Measurements from ENCODE around the gene SEMA5B.

SEMA5B gene

DNA sequence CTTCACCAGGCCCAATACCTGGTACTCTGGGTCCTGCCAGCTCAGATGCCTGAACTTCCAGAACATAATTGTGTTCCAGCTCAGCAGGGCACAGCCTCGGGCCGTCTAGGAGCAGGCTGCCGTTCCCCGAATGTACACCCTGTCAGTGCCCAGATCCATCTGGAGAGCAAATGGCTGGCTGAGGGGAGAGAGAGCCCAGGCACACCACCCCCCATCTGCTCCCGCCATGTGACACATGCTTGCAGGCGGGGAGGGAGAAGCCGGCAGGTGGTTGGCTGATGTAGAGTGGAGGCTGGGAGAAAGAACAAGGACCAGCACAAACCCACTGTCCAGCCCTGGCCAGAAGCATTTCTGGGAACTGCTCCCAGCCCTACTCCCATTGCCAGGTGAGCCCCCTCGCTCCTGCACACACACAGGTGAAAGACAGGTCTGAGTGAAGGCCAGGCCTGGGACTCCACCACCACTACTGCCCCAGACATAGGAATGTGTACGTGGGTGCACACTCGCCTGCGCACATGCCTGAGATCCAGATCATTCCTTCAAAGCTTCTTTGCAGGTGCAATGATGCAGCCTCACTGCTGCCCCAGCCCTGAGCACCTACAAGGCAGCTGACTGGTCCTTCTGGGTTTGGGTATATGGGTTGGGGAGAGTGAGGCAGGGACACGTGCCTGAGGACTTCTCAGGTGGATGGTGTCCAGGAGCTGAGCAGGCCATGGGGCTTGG lies 53.5 kb downstream of the SEMA5B start:
- DNase-seq (ENCODE audit: low spot score), result no peak

DNA sequence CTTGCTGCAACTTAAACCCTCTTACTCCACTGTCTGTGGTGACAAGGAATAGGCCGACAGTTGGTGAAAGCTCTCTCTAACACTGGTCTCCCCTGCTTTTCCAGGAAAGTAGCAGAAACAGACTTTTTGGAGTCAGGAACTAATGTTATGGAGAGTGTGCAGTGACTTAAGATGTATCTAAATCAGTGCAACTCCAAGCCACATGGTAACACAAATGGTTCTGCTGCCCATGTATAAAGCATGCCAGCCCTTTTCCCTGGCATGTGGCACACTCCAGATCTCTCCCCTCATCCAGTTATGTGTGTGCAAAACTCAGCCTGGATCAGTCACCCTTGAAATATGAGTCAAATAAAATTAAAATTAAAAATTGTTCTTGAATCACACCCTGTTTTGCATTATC lies 55.4 kb downstream of the SEMA5B start:
- no peak for DNase-seq (ENCODE audit: low spot score)

DNA sequence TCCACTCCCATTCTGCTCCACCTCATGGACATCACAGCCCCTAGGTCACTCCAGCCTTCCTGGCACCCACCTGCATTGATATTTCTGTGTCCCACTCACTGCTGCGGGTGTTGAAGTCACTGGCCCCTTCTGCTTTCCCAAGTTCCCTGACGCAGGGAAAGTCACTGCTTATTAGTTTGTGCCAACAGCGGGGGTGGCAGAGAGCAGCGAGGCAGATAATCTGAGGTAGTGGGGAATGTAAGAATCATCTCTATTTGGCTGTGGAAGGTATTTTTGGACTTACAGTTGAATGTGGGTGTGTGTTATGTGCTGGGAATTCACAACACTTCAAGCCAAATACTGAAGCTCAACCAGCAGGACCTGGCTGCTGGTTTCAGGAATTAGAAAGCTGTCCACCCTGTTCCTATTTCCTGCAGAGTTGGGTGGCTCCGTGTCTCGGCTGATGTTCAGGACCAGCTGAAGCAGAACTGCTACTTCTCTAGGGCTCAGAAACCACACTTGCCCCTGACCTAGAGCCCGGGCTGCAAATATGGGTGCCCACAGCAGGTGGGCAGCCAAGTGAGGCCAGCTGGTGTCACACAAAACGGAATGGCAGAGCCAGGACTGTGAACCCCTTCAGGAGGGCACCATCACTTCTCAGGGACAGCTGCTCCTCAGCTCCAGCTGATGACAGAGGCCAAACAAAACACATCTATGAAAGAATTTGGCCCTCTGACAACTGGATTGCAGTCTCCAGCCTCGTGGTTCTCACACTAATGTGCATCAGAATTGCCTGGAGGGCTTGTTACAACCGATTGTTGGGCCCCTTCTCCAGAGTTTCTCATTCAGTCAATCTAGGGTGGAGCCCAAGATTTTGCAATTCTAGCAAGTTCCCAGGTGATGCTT lies 57.7 kb downstream of the SEMA5B start:
- DNase-seq (ENCODE audit: low spot score), result no peak

DNA sequence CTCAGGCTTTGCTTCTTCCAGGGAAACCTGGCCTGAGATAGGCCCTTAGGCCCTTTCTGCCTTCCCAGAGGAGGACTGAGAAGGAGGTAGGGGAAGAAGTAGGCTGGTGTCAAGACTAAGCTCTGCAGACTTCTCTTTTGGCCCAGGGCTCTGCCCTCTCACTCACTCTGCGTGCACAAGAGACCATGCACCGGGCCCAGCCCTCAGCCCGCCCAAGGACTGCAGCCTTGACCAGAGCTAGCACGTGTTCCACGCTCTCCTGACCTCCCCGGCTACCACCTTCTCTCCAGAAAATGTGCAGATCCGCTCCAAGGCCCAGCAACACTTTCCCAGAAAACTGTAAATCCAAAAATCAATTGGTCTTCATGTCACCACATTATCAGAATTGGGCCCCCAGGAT lies 59.8 kb downstream of the SEMA5B start:
- DNase-seq (ENCODE audit: low spot score), result no peak

DNA sequence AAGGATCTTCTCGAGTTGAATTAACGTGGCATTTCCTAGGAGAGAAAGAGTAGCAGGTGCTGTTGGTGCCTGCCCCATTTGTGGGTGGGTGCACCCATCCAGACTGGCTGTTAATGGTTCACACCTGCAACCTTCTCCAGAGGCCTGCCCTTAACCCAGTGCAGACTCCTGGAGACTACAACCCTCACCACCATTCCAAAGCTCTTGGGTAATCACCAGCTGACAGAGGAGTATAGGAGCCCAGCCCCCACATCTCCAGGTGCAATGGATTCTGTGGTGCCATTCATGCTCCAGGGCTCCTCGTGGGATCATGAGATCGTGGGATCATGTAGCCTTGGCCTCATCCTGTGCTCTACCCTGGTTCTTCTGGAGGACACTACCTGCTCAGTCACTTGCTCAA lies 60.2 kb downstream of the SEMA5B start:
- no peak for DNase-seq (ENCODE audit: low spot score)

DNA sequence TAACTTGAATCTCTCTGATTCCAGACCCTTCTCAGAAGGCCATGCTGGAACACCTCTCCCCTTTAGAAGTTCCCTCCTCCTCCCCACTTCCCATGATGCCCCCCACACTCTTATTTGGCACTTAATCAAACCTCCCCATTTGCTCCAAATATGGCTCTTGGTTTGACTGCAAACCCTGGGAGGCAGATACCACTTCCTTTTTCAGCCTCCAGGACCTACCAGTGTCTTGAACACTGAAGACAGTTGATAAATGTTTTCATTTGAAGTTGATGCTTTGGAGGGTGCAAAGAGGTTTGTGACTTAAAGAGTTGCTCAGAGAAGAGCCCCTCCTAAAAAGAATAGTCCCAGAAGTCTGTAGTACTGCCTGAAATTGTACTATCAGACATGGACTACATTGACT lies 61.5 kb downstream of the SEMA5B start:
- DNase-seq (ENCODE audit: low spot score), result no peak

DNA sequence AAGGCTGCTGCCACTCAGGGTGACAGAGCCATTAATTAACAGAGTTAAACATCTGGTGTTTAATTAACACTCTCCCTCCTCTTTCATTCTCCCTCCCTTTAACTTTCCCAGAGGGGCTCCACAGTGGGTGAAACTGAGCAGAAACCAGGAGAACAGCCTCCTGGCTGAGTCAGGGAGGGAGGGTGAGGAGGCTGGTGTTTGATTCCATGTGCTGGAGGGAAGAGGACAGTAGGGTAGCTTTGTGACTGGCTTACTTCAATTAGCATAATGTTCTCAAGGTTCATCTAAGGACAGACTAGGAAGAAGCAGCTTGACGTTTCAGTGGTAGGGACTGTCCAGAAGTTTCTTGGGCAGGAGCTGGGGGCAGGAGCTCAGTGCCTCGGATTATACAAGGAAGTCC lies 62.8 kb downstream of the SEMA5B start:
- DNase-seq (ENCODE audit: low spot score), result no peak

DNA sequence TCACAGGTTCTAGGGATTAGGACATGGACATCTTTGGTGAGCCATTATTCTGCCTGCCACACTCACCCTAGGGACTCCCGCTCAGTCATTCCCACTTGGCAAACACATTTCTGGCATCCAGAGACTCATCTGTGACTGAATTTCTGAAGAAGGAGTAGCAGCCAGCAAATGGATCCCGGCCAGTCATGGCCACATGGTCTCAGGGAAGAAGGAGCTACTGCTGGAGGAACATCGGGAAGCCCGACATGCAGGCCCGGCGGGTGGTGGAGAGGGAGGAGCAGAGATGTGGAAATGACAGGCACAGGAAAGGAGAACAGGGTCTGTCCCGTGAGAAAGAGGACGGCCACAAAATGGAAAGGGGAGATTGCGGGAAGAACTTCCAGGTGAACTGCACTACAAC lies 65.4 kb downstream of the SEMA5B start:
- no peak for DNase-seq (ENCODE audit: low spot score)

DNA sequence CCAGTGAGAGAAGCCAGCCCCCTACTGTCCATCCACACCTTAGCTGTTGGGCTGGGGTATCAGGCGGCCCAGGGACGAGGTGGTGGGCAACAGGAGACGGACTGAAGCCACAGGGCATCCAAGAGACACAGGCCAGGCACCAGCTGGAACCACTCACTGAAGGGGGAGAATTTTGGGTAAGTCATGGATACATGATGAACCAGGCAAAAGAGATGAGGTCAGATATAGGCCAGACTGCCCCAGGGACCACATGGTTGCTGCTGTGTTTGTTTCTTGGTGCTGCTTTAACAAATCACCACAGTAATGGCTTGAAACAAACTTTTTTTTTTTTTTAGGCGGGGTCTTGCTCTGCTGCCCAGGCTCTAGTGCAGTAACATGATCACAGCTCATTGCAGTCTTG lies 66.4 kb downstream of the SEMA5B start:
- DNase-seq (ENCODE audit: low spot score), result no peak

DNA sequence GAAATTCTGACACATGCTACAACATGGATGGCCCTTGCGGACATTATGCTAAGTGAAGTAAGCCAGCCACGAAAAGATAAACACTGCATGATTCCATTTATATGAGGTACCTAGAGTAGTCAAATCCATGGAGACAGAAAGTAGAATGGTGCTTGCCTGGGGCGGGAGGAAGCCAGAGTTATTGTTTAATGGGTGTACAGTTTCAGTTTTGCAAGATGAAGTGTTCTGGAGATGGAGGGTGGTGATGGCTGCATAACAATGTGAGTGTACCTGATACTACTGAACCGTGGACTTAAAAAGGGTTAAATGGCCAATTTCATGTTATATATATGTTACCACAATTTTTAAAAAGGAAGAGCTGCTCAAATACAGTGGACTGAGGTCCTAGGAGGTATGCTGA lies 66.9 kb downstream of the SEMA5B start:
- DNase-seq (ENCODE audit: low spot score), result no peak

DNA sequence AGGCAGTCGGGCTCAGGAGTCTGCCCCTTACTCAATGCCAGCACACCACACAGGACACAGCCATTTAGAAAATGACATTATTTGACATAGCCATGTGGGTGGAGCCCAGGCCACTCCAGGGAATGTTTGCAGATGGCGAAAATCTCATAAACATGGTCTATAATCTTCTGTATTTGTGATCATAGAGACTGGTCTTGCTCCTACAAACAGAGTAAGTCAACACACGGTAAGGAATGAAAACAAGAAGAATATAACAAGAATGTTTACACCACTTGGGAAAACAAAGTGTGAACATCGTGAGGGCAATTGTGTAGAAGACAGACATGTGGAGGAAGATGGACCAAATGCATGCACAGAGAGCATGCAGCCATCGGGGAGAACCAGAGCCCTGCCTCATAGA lies 68.2 kb downstream of the SEMA5B start:
- DNase-seq (ENCODE audit: low spot score), result no peak

DNA sequence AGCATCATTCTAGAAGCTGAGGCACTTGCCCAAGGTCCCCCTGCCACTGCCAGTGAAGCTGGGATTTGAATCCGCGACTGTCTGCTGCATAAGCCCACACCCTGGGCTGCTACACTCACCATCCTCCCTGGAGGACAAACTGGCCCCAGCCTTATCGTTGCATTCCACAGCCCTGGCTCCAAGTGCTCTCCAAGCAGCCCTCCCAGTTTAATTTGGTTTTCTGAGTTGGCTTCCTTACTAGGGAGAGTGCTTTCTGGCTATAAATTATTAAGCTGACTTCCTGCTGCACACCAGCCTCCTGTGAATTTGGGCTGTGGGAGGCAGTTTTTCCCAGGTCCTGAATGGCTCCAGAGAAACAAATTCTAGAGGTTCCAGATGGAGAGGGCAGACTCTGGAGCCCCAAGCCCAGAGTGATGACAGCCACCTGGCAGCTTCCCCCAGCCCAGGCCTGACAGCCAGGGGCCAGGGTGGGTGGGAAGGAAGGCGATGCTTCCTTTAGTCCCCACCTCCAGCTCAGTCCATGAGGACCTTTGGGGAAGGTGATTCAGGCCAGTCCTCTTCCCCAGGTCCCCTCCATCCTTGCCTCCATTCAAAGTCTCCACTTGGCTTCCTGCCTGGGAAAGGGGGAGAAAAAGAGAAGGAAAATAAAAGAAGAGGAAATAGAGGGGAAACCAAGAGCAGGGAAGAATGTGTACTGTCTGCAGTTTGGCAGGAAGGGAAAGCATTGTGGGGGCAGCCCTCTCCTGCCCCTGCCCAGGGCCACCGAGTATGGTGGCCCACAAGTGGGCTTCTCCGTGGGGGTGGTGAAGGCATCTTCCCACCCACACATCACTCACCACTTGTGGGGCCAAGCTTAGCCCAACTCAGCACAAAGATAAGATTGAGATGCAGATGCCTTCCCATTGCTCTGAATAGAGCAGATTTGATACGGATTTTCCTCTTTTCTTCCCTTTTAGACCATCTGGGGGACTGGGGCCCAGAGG lies 69.6 kb downstream of the SEMA5B start:
- DNase-seq (ENCODE audit: low spot score), result no peak

DNA sequence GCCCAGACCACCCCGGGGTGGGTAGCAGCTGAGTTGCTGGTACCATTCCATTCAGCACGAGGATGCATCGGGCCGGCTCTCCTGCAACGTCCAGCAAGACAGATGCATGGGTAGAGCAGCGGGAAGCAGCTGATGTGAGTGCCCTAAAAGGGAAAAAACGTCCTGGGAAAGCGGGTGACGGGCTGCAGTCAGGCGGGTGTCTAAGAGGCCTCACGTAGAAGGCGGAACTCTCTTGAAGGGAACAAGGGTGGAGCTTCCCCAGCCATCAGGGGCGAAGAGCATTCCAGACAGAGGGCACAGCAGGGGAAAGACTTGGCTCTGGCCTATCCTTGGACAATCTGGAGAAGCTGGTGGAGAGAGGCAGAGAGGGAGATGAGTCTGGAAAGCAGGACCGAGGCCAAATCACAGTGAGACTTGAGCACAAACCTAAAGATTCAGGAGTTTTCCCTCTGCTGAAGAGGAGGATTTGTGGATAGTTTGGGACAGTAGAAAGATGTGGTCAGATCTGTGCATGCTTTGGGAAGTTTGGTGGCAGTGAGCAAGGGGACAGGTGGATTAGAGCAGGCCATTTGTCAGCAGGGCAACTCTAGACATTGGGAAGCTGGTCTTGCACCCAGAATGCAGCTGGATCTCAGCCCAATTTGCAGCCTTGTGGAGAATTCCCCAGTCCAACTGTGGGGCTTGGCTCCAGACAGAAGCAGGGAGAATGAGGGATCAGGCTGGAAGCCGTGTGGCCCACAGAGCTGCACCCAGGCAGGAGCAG lies 70.7 kb downstream of the SEMA5B start:
- DNase-seq (ENCODE audit: low spot score), result no peak

DNA sequence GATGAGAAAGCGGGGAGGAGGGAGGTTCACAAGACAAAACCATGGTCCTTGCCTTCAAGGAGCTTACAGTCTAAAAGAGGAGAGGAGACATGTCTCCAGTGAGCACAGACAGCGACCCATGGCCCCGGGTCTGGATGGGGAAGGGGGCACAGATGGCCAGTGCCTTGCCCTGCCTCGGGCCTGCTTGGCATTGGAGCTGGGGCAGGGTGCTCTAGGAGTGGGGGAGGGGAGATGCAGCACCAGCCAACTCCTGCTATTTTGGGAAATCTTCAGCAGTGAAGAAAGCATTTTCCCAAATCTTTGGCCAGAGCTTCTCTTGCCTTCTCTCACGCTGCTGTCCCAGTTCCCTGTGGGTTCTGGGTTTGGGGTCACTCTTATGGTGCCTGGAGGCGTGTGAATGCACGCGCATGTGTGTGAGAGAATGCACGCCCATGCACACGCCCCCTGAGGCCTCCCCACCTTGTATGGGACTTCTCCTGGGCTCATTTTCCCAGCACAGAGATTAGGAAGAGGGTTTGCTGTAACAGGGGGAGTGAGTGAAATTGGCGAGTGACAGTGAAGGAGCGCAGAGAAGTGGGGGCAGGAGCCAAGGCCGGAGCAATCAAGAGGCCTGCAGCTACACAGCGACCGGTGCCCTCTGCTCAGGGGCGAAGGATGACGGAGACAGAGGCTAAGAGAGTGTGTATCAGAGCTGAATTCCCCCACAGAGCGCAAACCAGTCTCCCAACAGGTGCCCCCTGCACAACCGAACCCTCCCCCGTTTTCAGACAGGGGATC lies 71.5 kb downstream of the SEMA5B start:
- no peak for DNase-seq (ENCODE audit: low spot score)

DNA sequence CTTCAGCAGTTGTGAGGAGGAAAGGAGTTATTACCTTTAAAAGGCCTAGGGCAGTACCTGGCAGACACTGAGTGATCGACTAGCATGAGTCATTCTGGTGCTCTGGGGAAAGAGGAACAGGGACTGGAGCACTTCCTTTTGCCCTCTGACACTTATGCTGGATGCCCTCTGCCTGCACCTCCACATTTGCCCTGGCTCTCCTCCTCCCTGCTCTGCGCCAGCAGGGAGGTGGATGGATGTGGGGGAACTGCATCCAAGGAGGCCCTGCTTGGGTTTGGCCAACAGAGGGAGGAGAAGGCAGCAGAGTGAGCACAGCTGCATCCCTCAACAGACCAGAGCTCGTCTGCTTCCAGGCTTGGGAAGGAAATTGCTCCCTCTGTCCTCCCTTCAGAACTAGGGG lies 75.0 kb downstream of the SEMA5B start:
- no peak for DNase-seq (ENCODE audit: low spot score)

DNA sequence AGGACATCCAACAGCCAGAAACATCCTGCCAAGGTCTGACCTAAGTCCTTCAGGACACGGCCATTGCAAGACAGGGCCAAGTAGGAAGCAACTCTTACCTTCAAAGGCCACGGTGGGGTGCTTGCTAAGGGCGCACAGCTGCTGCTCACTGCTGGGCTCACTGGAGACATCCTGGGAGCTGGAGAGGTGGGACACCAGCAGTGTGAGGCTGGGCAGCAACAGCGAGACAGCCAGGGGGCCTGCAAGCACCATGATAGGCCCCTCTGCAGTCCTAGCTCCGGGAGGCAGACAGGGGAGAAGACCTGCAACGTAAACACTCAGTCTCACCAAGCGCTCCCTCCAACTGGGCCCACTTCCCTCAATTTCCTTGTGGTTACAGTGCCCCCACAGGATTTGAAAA lies 79.2 kb downstream of the SEMA5B start:
- no peak for DNase-seq (ENCODE audit: low spot score)

DNA sequence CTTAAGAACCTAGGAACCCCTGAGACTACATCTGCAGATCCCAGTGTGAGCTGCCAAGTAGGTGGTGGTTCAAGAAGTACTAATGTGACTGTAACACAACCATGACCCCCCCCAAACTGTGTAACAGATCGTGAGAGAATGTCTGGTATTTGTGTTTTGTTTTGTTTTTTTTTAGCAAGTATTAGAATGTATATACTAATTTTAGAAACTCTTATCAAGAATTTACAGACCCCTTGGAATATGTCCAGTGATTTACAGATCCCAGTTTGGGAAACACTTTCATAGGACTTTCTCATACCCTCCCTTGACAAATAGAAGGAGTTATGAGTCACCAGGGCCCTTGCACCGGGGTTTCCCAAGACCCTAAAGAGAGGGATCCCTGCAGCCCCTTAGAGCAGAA lies 79.8 kb downstream of the SEMA5B start:
- no peak for DNase-seq (ENCODE audit: low spot score)

DNA sequence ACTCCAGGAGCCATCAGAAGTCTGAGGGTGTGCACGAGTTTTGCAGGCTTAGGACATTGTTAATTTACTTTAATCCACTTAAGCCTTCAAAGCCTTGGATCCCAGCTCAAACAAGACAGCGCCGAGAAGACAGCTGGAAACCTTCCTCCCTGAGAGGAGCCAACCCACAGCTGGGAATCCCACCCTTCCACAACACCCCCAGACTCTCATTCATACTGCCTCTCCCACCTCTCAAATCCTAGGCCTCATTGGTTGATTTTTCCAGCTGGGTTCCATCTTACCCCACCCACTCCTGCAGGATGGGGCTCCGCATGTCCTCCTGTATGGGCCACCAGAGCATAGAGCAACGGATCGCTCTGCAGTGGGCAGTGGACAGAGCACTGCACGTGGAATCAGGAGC lies 80.4 kb downstream of the SEMA5B start:
- DNase-seq (ENCODE audit: low spot score), result no peak

DNA sequence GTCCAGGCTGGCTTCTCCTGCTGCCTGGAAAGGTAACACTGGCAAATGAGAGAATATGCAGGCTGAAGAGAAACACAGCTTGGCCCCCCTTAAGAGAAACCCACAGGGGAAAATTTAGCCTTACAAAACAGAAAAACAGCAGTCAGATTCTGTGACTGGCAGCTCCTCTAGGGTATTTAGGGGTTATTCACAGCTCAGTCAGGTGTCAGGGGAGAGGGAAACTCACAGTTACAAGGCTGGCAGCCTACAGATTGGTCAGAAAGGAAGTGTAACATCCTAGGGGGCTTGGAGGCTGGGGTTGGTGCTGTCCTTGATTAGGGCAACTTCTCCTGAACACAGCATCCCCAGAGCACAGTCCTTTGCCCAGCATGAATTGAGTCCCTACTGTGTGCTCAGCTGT lies 81.4 kb downstream of the SEMA5B start:
- no peak for DNase-seq (ENCODE audit: low spot score)

DNA sequence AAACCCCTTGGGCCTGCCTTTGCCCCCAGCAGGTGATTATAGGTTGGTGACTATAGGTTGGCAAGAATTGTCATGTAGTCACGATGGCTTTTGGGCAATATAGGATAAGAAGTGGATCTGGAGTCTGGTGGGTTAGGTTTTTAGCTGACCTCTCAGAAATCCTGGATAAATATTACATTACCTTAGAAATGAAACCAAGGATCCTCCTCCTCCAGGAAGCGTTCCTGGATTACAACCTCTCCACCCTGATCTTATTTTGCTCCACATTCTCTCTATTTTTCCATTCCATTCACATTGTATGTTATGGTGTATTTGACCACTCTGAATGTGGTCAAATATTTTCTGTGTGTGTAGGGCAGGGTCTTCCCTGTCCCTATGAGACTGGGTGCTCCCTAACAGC lies 82.3 kb downstream of the SEMA5B start:
- DNase-seq (ENCODE audit: low spot score), result no peak

DNA sequence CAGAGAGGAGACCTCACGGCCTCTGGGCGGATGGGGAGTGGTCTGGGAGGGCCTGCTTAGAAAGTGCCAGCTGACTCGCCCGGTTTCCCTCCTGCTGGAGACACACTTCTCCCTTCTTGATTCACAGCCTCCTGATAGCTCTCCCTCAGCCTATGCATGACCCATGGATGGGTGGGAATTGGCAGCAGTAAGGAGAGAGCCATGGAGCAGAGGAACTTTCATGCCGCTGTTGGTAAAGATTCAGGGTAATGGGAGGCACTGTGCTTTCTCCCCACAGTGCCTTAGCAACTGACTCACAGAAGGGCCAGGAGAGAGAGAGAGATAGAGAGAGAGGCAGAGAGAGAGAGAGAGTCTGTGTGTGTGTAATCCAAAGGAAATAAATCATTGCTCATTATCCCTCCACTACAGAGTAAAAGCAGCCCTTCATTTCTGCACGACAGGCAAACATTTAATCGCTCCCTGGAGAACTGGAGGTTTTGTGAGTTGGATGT lies 82.8 kb downstream of the SEMA5B start:
- DNase-seq (ENCODE audit: low spot score), result no peak

Measured in putamen (tissue), 1 donor.